Hematopoietic multipotent progenitor cell treated with erythropoietin and hydrocortisone succinate and interleukin-3 and kit ligand, for 17 days (in vitro differentiated cells): ENCODE data around the gene SEPSECS.

Experiments used
- DNase-seq: peaks from one replicate; pipeline ENCODE4 v3.0.0-alpha.2; 2015; ENCODE audit warnings: low spot score

Gene SEPSECS

GRCh38 chr4:25155947-25156346 is 4.3 kb downstream of the SEPSECS start:
- no peak for DNase-seq

GRCh38 chr4:25154594-25155265 is 5.5 kb downstream of the SEPSECS start:
- no peak for DNase-seq

DNA sequence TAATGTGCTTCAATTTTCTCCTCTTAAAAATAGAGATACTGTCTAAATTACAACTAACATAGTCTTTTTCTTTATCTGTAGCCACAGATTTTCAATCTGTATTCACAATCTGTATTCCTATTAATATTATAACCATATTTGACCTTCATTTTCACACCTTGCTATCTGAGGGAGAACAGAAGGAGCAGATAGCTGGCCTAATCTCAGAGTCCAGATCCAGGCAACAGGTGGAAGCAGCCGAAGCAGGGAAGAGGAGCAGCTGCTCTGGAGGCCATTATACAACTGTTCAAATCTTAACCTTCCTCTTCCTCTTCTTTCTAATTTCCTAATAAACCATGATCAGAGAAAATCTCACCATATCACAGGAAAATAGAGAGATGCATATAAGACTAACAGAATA is 14.2 kb downstream of the SEPSECS start:
- DNase-seq, result no peak

GRCh38 chr4:25144870-25145481 is 15.3 kb downstream of the SEPSECS start:
- DNase-seq, result peak; percentile 36

- DNase-seq, result no peak
Observed at GRCh38 chr4:25142468-25142867, 17.8 kb downstream of the SEPSECS start.

DNA sequence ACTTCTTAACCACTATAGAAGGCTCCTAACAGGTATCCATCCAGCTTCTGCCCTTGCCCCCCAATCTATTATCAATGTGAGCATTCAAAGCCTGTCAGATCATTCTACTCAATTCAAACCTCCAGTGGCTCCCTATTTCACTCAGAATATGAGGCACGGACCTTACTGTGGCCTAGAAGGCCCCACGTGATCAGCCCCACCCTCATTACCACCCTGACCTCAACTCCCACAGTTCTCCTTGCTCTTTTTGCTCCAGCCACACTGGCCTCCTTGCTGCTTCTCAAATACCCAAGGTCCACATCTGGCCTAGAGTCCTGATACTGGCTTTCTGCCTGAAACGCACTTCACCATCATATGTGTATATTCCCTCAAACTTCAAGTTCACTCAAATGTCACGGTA is 18.7 kb downstream of the SEPSECS start:
- DNase-seq, result no peak

DNA sequence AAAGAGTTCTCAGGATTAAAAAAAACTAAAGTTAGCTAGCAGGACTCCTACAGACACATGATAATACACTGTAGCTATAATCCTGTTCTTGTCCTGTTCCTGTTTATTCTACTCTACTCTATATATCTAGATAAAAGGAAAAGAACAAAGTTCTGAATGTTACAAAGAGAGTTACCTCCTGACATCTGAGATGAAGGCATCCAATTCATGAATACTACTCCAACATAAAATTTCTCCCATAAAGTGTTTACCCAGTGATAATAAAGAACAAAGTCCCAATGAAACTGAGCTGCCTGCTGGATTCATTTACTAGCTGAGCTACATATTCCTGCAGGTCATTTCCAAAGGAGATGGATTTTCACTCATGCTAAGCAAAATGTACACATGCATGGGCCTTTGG is 27.1 kb downstream of the SEPSECS start:
- DNase-seq, result no peak

DNA sequence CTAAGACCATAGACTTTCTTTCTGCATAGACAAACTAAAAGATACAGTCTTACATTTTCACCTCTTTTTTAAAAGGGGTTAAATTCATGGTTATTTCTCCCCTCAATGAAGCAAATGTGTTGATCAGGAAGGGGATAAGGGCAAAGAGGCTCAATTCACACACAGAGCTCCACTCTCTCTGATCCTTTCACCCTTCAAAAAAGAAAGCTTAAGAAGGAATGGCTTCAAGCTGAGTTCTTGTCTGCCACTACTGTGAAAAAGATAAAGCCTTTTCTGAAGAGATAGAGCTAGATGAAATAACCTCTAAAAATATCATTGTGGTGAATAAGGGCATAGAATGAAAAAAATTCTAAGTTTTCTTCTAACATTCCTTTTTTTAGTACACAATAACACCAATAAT is 28.3 kb downstream of the SEPSECS start:
- DNase-seq, result no peak

DNA sequence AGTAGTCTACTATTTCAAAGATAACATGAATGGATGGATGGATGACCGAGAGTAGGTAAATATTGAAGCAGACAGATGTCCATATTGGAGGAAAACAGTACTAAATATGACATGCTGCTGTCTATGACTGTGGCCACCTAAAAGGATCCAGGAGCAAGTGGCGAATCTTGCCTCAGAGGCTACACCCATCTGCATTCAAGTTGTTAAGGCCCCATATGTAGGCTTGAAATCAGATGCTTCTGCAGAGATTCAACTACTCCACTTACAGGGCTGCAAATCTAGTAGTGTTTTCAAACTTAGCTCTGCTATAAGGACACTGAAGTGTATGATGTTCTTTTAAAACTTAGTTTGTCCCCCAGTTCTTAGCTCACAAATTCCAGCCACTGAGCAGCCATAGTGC is 28.9 kb downstream of the SEPSECS start:
- DNase-seq, result no peak

DNA sequence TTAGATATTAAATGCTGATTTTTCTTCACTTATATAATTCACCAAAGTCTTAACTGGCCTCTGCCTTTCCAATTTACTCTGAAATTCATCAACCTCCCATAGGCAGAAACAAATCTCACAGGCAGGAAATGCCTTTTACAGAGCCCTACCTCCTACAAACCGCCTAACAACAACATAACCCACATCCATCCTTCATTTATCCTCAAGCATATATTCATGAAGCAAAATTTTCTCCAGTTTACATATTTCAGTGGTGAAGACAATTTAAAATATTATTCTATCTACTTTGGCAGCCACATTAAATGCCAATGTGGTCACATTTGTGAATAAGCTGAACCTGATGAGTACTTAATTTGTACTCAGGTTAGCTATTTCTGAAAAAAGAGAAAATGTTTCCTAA is 30.3 kb downstream of the SEPSECS start:
- DNase-seq, result no peak

DNA sequence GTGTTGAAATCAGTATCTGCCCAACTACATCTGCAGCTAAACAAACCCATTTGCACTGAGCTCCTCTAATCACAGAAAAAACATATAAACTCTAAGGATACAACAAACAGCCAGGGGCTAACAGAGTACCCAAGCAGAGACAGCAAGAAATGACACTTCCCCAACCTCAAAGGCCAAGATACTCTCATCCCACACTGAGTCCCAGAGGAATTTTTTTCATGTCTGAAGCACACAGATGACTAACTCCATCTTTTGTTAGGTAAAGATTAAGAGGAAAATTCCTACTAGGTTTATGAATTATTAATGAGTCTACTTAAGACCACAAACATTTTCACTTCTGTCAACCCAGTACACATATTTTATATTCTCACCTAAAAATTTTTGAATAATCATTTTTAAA is 31.6 kb downstream of the SEPSECS start:
- DNase-seq, result no peak

DNA sequence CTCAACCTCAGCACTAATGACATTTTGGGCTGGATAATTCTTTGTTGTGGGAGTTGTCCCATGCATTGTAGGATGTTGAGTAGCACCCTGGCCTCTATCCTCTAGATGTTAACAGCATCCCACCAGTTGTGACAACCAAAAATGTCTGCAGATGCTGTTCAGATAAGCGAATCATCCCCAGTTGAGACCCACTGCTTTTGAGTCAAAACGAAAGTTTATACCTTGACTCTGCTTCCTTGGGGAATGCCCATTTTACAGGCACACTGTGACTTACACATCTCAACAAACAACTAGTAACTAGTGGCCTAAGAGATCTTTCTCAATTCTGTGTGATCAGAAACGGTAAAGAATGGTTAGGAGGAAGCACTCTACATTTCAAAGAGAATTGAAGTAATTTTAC is 37.0 kb downstream of the SEPSECS start:
- DNase-seq, result no peak

- no peak for DNase-seq
Observed at GRCh38 chr4:25120146-25120940, 39.9 kb downstream of the SEPSECS start.

- no peak for DNase-seq
Observed at GRCh38 chr4:25117716-25118472, 42.4 kb downstream of the SEPSECS start.

DNA sequence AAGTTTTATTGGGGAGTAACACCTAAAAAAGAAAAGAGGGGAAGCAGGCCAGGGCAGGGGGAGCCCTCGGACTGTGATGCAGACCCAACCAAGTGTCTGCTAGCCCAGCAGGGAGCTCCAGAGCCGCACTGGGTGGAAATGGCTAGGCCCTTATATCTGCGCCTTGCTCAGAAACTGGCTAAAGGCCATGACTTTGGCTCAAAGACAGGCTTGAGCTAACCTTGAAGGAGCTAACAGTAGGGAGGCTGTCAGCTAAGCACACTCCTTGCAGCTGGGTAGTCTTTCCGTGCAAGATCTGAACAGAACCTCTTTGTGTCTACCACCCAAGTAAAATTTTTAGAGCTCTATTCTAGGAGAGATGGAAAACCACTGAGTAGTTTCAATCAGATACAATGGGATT is 43.0 kb downstream of the SEPSECS start:
- no peak for DNase-seq

DNA sequence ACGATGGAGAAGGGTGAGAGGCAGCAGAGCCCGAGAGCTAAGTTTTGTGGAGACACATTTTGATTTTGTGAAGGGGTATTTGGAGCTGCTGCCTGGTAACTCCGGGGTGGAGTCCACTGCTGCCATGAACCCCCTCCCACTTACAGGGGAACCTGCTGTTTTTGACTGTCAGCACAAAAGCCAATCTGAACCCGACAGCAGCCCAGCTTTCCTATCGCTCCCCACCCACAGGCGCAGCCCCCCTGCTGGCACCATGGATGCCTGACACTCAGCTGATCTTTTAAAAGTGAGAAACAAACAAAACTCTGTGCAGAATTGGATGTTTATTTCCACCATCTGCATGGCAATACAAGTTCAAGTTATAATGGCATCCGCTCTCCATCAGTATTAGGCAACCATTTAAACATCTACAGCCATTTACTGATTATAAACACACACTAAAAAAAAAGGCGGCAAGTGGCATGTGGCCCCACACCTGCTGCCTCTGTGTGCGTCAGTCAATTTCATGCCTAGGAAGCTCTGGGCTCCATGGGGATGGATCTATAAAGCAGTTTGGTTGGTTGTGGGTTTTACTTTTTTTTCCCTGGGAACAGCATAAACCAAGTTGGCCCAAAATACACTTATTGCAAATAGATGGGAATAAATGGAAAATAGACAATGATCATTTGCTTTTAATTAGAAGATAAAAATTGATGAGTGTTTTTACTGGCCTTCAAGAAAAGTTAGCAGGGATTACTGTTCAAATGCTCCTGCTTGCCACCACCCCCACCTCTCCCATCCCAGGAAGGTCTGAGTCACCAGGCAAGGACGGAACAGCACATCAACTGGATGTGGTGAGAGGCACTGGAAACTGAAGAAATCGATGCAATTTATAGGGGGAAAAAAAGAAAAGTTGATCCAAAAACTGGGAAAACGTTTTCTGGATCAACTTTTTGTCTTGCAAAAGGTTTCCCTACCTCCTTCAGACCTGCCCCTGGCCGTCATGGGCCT is 46.0 kb downstream of the SEPSECS start:
- DNase-seq, result no peak

GRCh38 chr4:25112995-25113380 is 47.3 kb downstream of the SEPSECS start:
- no peak for DNase-seq

GRCh38 chr4:25112366-25112994 is 47.8 kb downstream of the SEPSECS start:
- no peak for DNase-seq

DNA sequence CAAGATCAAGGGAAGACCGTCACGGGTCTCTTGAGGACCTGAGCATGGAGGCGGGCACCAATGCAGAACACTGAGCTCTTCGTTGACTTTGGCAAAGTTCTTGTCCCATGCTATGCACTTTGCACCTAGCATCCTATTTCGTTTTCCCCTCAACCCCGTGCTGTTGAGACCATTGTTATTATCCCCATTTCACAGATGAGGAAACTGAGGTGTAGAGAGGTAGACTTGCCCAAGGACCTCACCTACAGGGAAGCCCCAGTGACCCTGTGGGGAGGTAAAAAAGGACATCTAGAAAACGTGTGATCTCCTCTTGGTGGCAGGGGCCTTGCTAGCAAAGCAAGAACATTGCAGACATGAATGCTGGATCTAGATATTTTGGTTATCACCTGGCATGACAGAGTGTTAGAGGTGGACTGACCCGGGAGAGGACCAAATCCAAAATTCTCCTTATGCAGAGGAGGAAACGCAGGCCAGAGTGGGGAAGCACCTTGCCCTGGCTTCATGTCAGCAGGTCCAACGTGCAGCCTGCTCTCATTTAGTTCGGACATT is 48.5 kb downstream of the SEPSECS start:
- DNase-seq, result no peak

DNA sequence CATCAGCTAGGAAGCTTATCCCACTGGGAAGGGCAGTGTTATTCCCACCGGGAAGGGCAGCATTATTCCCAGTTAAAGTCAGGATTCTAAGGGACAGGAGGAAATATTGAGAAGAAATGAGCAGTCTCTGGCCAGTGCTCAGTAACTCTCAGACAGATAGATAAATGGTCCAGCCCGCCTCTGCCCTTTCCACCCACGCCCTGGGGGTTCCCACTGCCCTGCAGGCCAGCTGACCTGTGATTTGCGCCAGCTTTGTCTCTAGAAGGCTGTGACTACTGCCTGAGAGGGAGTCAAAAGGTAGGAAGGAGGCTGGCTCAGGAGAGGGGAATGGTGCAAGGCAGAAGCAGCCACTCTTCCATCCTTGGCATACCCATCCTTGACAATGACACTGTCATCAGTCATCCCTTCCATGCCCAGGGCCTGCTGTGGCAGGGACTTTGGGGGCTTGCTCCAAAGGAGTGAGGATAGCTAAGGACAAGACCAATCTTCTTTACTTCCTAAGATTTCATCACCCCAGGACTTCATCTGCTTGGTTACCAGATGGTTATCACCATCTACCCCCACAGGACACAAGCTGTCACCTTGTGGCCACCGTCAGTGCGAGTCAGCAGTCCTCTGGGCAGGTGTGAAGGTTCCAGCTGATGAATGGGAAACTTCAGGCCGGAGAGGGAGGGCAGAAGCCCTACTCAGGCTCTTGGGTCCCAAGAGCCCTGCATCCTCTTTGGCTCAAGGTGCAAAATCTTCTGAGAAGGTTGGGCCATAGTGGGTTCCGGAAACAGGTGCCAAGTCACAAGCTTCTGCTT is 49.5 kb downstream of the SEPSECS start:
- DNase-seq, result no peak
